Tibial nerve (tissue), 3 donors: ENCODE data around the gene SNX13.

Source experiments
- CTCF ChIP-seq, 5 experiments: fragments of 200-600 bp in 3 of 5; fragments of 450-650 bp in 2 of 5; sonication (generic) in 3 of 5; IDR thresholded peaks; one replicate each; pipeline ENCODE4 v1.5.1; 2016 to 2019; ENCODE audit warnings: antibody characterized with exemption in 5 of 5, mild to moderate bottlenecking in 3 of 5, moderate library complexity in 2 of 5
- POLR2A ChIP-seq, 2 donors: fragments of 450-650 bp; IDR thresholded peaks; one replicate each; pipeline ENCODE4 v1.6.1; 2017; ENCODE audit warnings: antibody characterized with exemption in 2 of 2, mild to moderate bottlenecking in 2 of 2, moderate library complexity in 2 of 2

DNA sequence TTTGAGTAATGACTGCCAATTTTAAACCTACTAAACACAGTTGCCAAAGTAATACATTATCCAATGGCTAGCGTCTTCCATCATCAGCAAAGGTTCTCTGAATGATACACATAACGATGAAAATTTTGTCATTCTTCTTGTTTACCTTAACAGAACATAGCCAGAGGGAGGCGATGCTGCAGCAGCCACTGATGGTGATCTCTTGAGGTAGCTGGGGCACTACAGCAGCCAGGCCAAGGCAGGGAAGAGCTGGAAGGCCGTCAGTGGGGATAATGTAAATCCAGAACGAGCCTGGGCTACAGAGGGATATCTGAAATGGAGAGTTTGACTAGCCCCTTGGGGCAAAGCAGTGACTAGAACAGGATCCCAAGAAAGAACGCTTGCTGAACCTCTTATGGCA lies 48.6 kb upstream of the SNX13 start:
- TF ChIP-seq CTCF (IDR thresholded peaks at IDR 0.05) = no peak
- no peak for TF ChIP-seq POLR2A (IDR thresholded peaks at IDR 0.05)
